Hepatocyte (in vitro differentiated cells): ENCODE results near the gene SPIRE1.

Experiments used
- EZH2 ChIP-seq: fragments of 200-600 bp; sonication (generic); IDR thresholded peaks from 2 replicates; pipeline ENCODE4 v1.6.1; 2016; ENCODE audit warnings: antibody characterized with exemption, mild to moderate bottlenecking, borderline replicate concordance
- TF ChIP-seq, protein P1 (sequence below): fragments of 200-600 bp; sonication (generic); IDR thresholded peaks from 2 replicates; pipeline ENCODE4 v1.5.1; 2016; ENCODE audit warnings: antibody characterized with exemption, mild to moderate bottlenecking; ENCODE audit not compliant: poor library complexity

DNA sequence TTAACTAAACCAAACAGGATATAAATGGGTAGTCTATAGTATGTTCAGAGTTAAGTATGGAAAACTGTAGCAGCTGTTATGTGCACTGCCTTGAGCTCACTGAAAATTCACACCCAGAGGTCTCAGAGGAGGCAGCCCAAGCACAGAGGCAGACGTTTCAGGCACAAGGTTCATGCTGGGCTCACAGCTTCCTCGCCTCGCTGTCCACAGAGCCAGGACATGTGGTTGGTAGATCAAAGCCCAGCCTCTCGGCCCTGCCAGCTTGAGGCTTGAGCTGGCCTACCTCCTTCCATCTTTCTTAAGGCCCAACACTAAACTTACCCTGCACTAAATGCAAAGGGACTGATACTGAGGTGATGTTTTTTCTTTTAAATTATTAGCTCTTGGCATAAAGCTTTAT is 206.5 kb downstream of the SPIRE1 start:
- TF ChIP-seq, protein P1, sequence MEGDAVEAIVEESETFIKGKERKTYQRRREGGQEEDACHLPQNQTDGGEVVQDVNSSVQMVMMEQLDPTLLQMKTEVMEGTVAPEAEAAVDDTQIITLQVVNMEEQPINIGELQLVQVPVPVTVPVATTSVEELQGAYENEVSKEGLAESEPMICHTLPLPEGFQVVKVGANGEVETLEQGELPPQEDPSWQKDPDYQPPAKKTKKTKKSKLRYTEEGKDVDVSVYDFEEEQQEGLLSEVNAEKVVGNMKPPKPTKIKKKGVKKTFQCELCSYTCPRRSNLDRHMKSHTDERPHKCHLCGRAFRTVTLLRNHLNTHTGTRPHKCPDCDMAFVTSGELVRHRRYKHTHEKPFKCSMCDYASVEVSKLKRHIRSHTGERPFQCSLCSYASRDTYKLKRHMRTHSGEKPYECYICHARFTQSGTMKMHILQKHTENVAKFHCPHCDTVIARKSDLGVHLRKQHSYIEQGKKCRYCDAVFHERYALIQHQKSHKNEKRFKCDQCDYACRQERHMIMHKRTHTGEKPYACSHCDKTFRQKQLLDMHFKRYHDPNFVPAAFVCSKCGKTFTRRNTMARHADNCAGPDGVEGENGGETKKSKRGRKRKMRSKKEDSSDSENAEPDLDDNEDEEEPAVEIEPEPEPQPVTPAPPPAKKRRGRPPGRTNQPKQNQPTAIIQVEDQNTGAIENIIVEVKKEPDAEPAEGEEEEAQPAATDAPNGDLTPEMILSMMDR, result no peak
- no peak for TF ChIP-seq EZH2
